ENCODE data around the gene KDELR1.

Gene KDELR1

GRCh38 chr19:48350856-48351255 is 40.5 kb downstream of the KDELR1 start:
- no peaks in the 10 kb centered on the region for H3K9me3 ChIP-seq (ENCODE audit: control insufficient read depth, low read length)
- no peaks in the 10 kb centered on the region for H3K36me3 ChIP-seq (ENCODE audit: control insufficient read depth, insufficient read depth, low read length, severe bottlenecking)
- no peak overlapping the region for H3K4me3 ChIP-seq (ENCODE audit: low read length)
- no peak overlapping the region for H3K9ac ChIP-seq (ENCODE audit: low read length)
- no peaks in the 10 kb centered on the region for H3K27me3 ChIP-seq (replicated peaks; ENCODE audit: control insufficient read depth, insufficient read depth, low read length)
- no peaks in the 10 kb centered on the region for H3K4me1 ChIP-seq (ENCODE audit: control insufficient read depth, insufficient read depth, low read length)
- no peak for DNase-seq (ENCODE audit: low read depth)

GRCh38 chr19:48348737-48349136 is 42.6 kb downstream of the KDELR1 start:
- Histone ChIP-seq H3K27me3 (replicated peaks; ENCODE audit: control insufficient read depth, insufficient read depth, low read length) (no peaks in the 10 kb centered on the region), H3K9me3 (ENCODE audit: control insufficient read depth, low read length) (no peaks in the 10 kb centered on the region), H3K36me3 (ENCODE audit: control insufficient read depth, insufficient read depth, low read length, severe bottlenecking) (no peaks in the 10 kb centered on the region), H3K9ac (ENCODE audit: low read length) (no peak overlapping the region), H3K4me3 (ENCODE audit: low read length) (no peak overlapping the region), H3K4me1 (ENCODE audit: control insufficient read depth, insufficient read depth, low read length) (no peaks in the 10 kb centered on the region)
- no peak for DNase-seq (ENCODE audit: low read depth)

GRCh38 chr19:48348045-48348444 is 43.3 kb downstream of the KDELR1 start:
- Histone ChIP-seq H3K9ac (ENCODE audit: low read length) (no peak overlapping the region), H3K9me3 (ENCODE audit: control insufficient read depth, low read length) (no peaks in the 10 kb centered on the region), H3K4me1 (ENCODE audit: control insufficient read depth, insufficient read depth, low read length) (no peaks in the 10 kb centered on the region), H3K27me3 (replicated peaks; ENCODE audit: control insufficient read depth, insufficient read depth, low read length) (no peaks in the 10 kb centered on the region), H3K36me3 (ENCODE audit: control insufficient read depth, insufficient read depth, low read length, severe bottlenecking) (no peaks in the 10 kb centered on the region), H3K4me3 (ENCODE audit: low read length) (no peak overlapping the region)
- DNase-seq (ENCODE audit: low read depth): no peak

- Histone ChIP-seq H3K9ac (ENCODE audit: low read length) (no peak overlapping the region), H3K27me3 (replicated peaks; ENCODE audit: control insufficient read depth, insufficient read depth, low read length) (no peaks in the 10 kb centered on the region)
- DNase-seq (ENCODE audit: low read depth): no peak
Measured at GRCh38 chr19:48346191-48346590, 45.2 kb downstream of the KDELR1 start.

GRCh38 chr19:48344892-48345291 is 46.5 kb downstream of the KDELR1 start:
- Histone ChIP-seq H3K27me3 (replicated peaks; ENCODE audit: control insufficient read depth, insufficient read depth, low read length) (no peaks in the 10 kb centered on the region), H3K9ac (ENCODE audit: low read length) (no peak overlapping the region), H3K4me1 (ENCODE audit: control insufficient read depth, insufficient read depth, low read length) (no peaks in the 10 kb centered on the region), H3K4me3 (ENCODE audit: low read length) (no peak overlapping the region), H3K36me3 (ENCODE audit: control insufficient read depth, insufficient read depth, low read length, severe bottlenecking) (peaks cover 2% of the 10 kb centered on the region), H3K9me3 (ENCODE audit: control insufficient read depth, low read length) (no peaks in the 10 kb centered on the region)
- no peak for DNase-seq (ENCODE audit: low read depth)

More at GRCh38 chr19:48346191-48346590, 45.2 kb downstream of the KDELR1 start:
- no peaks in the 10 kb centered on the region for H3K9me3 ChIP-seq (ENCODE audit: control insufficient read depth, low read length)
- no peaks in the 10 kb centered on the region for H3K4me1 ChIP-seq (ENCODE audit: control insufficient read depth, insufficient read depth, low read length)
- peaks cover 2% of the 10 kb centered on the region for H3K36me3 ChIP-seq (ENCODE audit: control insufficient read depth, insufficient read depth, low read length, severe bottlenecking)
- H3K4me3 ChIP-seq (ENCODE audit: low read length): no peak overlapping the region

- no peak overlapping the region for H3K4me3 ChIP-seq (ENCODE audit: low read length)
- no peak overlapping the region for H3K9ac ChIP-seq (ENCODE audit: low read length)
- H3K9me3 ChIP-seq (ENCODE audit: control insufficient read depth, low read length): no peaks in the 10 kb centered on the region
- H3K36me3 ChIP-seq (ENCODE audit: control insufficient read depth, insufficient read depth, low read length, severe bottlenecking): peaks cover 2% of the 10 kb centered on the region
- no peaks in the 10 kb centered on the region for H3K4me1 ChIP-seq (ENCODE audit: control insufficient read depth, insufficient read depth, low read length)
- no peak for DNase-seq (ENCODE audit: low read depth)
- no peaks in the 10 kb centered on the region for H3K27me3 ChIP-seq (replicated peaks; ENCODE audit: control insufficient read depth, insufficient read depth, low read length)
Measured at GRCh38 chr19:48342841-48343540, 48.4 kb downstream of the KDELR1 start.

GRCh38 chr19:48342414-48342738 is 49.0 kb downstream of the KDELR1 start:
- H3K4me3 ChIP-seq (ENCODE audit: low read length): no peak overlapping the region
- H3K9me3 ChIP-seq (ENCODE audit: control insufficient read depth, low read length): no peaks in the 10 kb centered on the region
- no peak for DNase-seq (ENCODE audit: low read depth)
- peaks cover 2% of the 10 kb centered on the region for H3K36me3 ChIP-seq (ENCODE audit: control insufficient read depth, insufficient read depth, low read length, severe bottlenecking)
- H3K9ac ChIP-seq (ENCODE audit: low read length): no peak overlapping the region
- no peaks in the 10 kb centered on the region for H3K4me1 ChIP-seq (ENCODE audit: control insufficient read depth, insufficient read depth, low read length)
- no peaks in the 10 kb centered on the region for H3K27me3 ChIP-seq (replicated peaks; ENCODE audit: control insufficient read depth, insufficient read depth, low read length)

- no peak overlapping the region for H3K4me3 ChIP-seq (ENCODE audit: low read length)
- H3K9me3 ChIP-seq (ENCODE audit: control insufficient read depth, low read length): no peaks in the 10 kb centered on the region
Measured at GRCh38 chr19:48341515-48342413, 49.6 kb downstream of the KDELR1 start.

GRCh38 chr19:48340995-48341394 is 50.4 kb downstream of the KDELR1 start:
- DNase-seq (ENCODE audit: low read depth): no peak
- Histone ChIP-seq H3K36me3 (ENCODE audit: control insufficient read depth, insufficient read depth, low read length, severe bottlenecking) (peaks cover 2% of the 10 kb centered on the region), H3K27me3 (replicated peaks; ENCODE audit: control insufficient read depth, insufficient read depth, low read length) (no peaks in the 10 kb centered on the region), H3K9me3 (ENCODE audit: control insufficient read depth, low read length) (no peaks in the 10 kb centered on the region), H3K9ac (ENCODE audit: low read length) (no peak overlapping the region), H3K4me3 (ENCODE audit: low read length) (no peak overlapping the region), H3K4me1 (ENCODE audit: control insufficient read depth, insufficient read depth, low read length) (no peaks in the 10 kb centered on the region)

More at GRCh38 chr19:48341515-48342413, 49.6 kb downstream of the KDELR1 start:
- peaks cover 2% of the 10 kb centered on the region for H3K36me3 ChIP-seq (ENCODE audit: control insufficient read depth, insufficient read depth, low read length, severe bottlenecking)
- H3K4me1 ChIP-seq (ENCODE audit: control insufficient read depth, insufficient read depth, low read length): no peaks in the 10 kb centered on the region
- no peaks in the 10 kb centered on the region for H3K27me3 ChIP-seq (replicated peaks; ENCODE audit: control insufficient read depth, insufficient read depth, low read length)
- no peak for DNase-seq (ENCODE audit: low read depth)
- no peak overlapping the region for H3K9ac ChIP-seq (ENCODE audit: low read length)

GRCh38 chr19:48338802-48339503 is 52.4 kb downstream of the KDELR1 start:
- Histone ChIP-seq H3K4me1 (ENCODE audit: control insufficient read depth, insufficient read depth, low read length) (no peaks in the 10 kb centered on the region), H3K36me3 (ENCODE audit: control insufficient read depth, insufficient read depth, low read length, severe bottlenecking) (peaks cover 2% of the 10 kb centered on the region), H3K9me3 (ENCODE audit: control insufficient read depth, low read length) (no peaks in the 10 kb centered on the region), H3K4me3 (ENCODE audit: low read length) (no peak overlapping the region), H3K9ac (ENCODE audit: low read length) (no peak overlapping the region), H3K27me3 (replicated peaks; ENCODE audit: control insufficient read depth, insufficient read depth, low read length) (no peaks in the 10 kb centered on the region)
- DNase-seq (ENCODE audit: low read depth): no peak

- Histone ChIP-seq H3K4me3 (ENCODE audit: low read length) (no peak overlapping the region), H3K27me3 (replicated peaks; ENCODE audit: control insufficient read depth, insufficient read depth, low read length) (no peaks in the 10 kb centered on the region), H3K9me3 (ENCODE audit: control insufficient read depth, low read length) (no peaks in the 10 kb centered on the region), H3K4me1 (ENCODE audit: control insufficient read depth, insufficient read depth, low read length) (peaks cover 4% of the 10 kb centered on the region), H3K36me3 (ENCODE audit: control insufficient read depth, insufficient read depth, low read length, severe bottlenecking) (peaks cover 2% of the 10 kb centered on the region), H3K9ac (ENCODE audit: low read length) (no peak overlapping the region)
- DNase-seq (ENCODE audit: low read depth): no peak
Measured at GRCh38 chr19:48338253-48338755, 53.0 kb downstream of the KDELR1 start.
